HepG2 (cell line): ENCODE data around the gene CLIC3. TPM values are rescaled to one million over a fixed set of nuclear protein-coding genes. Genes with fewer than 3 reads are reported as not detected.

Source experiments
- ATAC-seq: fragments of 200-7000 bp; cut with Tn5 transposase; 3 replicates; pipeline ENCODE4 v1.9.1; 2020; ENCODE audit warnings: mild to moderate bottlenecking, moderate library complexity
- BruUV-seq: library from RNA; stranded (reverse); fragments of 400-500 nt; replicated peaks from 2 replicates; lab custom pipeline; 2021; lab: Mats Ljungman, UMichigan
- CTCF ChIA-PET: fragments of 300-600 bp; formaldehyde crosslinking; extraction: SDS; loops from one replicate; lab custom pipeline; 2021; ENCODE audit warnings: low total read pairs, inconsistent platforms, low intra/inter-chr PET ratio; lab: Yijun Ruan, JAX
- POLR2A ChIA-PET: fragments of 350-600 bp; sonication (Branson Sonifier 250); formaldehyde crosslinking; loops from one replicate; lab custom pipeline; 2020; ENCODE audit warnings: antibody characterized with exemption, inconsistent platforms; lab: Yijun Ruan, JAX
- DNase-seq: peaks from one replicate; pipeline ENCODE4 v3.0.0-alpha.2; 2015; ENCODE audit warnings: low spot score
- FAIRE-seq: peaks from 3 replicates; lab custom pipeline; 2011; peaks lifted over from hg19 to GRCh38; lab: Jason Lieb, UNC
- H2AFZ ChIP-seq: one replicate; pipeline ENCODE4 v1.6.1; 2011; ENCODE audit warnings: low read length, inconsistent platforms
- H3K27ac ChIP-seq: fragments of 300-600 bp; 3 replicates; pipeline ENCODE4 v1.8.0; 2011; ENCODE audit warnings: mixed run types, mild to moderate bottlenecking, mixed read lengths, low read length, inconsistent platforms; ENCODE audit not compliant: insufficient read depth; ENCODE audit errors: extremely low read length
- H3K27me3 ChIP-seq, 2 experiments: fragments of 200-600 bp in 1 of 2; 2 replicates in 1 of 2; 3 replicates in 1 of 2; pipeline versions ENCODE4 v1.6.0 to v1.8.0; 2011; ENCODE audit warnings: low read length in 2 of 2, mild to moderate bottlenecking in 2 of 2, moderate library complexity in 2 of 2, inconsistent platforms in 1 of 2; ENCODE audit not compliant: insufficient read depth in 2 of 2, control insufficient read depth in 1 of 2
- H3K36me3 ChIP-seq, 2 experiments: fragments of 200-600 bp in 1 of 2; replicated peaks in 1 of 2; 2 replicates in 1 of 2; 3 replicates in 1 of 2; pipeline versions ENCODE4 v1.5.1 to v1.8.0; 2011; ENCODE audit warnings: low read length in 2 of 2, inconsistent platforms in 1 of 2; ENCODE audit not compliant: insufficient read depth in 2 of 2, control insufficient read depth in 1 of 2
- H3K4me1 ChIP-seq: 2 replicates; pipeline ENCODE4 v1.5.1; 2012; ENCODE audit warnings: low read length, inconsistent platforms; ENCODE audit not compliant: insufficient read depth
- H3K4me2 ChIP-seq: 2 replicates; pipeline ENCODE4 v1.6.0; 2011; ENCODE audit warnings: low read depth, low read length, inconsistent platforms
- H3K4me3 ChIP-seq, 3 experiments: fragments of 200-600 bp in 1 of 3; sonication (generic), shearing (Covaris generic) in 1 of 3; replicated peaks in 1 of 3; 2 replicates each; pipeline ENCODE4 v1.5.1; 2011 to 2016; ENCODE audit warnings: low read length in 3 of 3, inconsistent platforms in 2 of 3, low read depth in 2 of 3, mild to moderate bottlenecking in 2 of 3, control low read depth in 1 of 3, mixed read lengths in 1 of 3; ENCODE audit not compliant: insufficient read depth in 1 of 3
- H3K79me2 ChIP-seq: one replicate; pipeline ENCODE4 v1.6.1; 2011; ENCODE audit warnings: low read length, inconsistent platforms; ENCODE audit not compliant: insufficient read depth
- H3K9ac ChIP-seq: 2 replicates; pipeline ENCODE4 v1.6.0; 2011; ENCODE audit warnings: mild to moderate bottlenecking, low read depth, low read length, inconsistent platforms; ENCODE audit not compliant: insufficient read depth
- H3K9me3 ChIP-seq: 2 replicates; pipeline ENCODE4 v1.5.1; 2012; ENCODE audit warnings: mild to moderate bottlenecking, low read length
- H4K20me1 ChIP-seq: 2 replicates; pipeline ENCODE4 v1.6.0; 2011; ENCODE audit warnings: inconsistent platforms, mild to moderate bottlenecking, low read length, moderate library complexity; ENCODE audit not compliant: insufficient read depth
- BRD4 ChIP-seq: sonication (generic); formaldehyde crosslinking; IDR thresholded peaks from 2 replicates; pipeline ENCODE4 v1.4.0; 2020; ENCODE audit warnings: missing genetic modification reagents
- FOXJ3 ChIP-seq: sonication (generic); formaldehyde crosslinking; IDR thresholded peaks from 2 replicates; pipeline ENCODE4 v1.4.0; 2020; ENCODE audit warnings: missing genetic modification reagents, mild to moderate bottlenecking, borderline replicate concordance
- MXI1 ChIP-seq: IDR thresholded peaks from 3 replicates; pipeline ENCODE4 v1.6.1; 2012; ENCODE audit warnings: low read depth, low read length, inconsistent platforms, borderline replicate concordance
- ZBED4 ChIP-seq: sonication (generic); formaldehyde crosslinking; IDR thresholded peaks from 2 replicates; pipeline ENCODE4 v1.4.0; 2020; ENCODE audit warnings: missing genetic modification reagents, borderline replicate concordance
- ZFY ChIP-seq: sonication (generic); formaldehyde crosslinking; IDR thresholded peaks from 2 replicates; pipeline ENCODE4 v1.4.0; 2020; ENCODE audit warnings: missing genetic modification reagents
- ZNF121 ChIP-seq: sonication (generic); formaldehyde crosslinking; IDR thresholded peaks from 2 replicates; pipeline ENCODE4 v1.5.0; 2020; ENCODE audit warnings: mild to moderate bottlenecking, missing genetic modification reagents
- ZNF33B ChIP-seq: sonication (generic); formaldehyde crosslinking; IDR thresholded peaks from 2 replicates; pipeline ENCODE4 v1.5.1; 2020; ENCODE audit warnings: mild to moderate bottlenecking, missing genetic modification reagents
- ZNF766 ChIP-seq: sonication (generic); formaldehyde crosslinking; IDR thresholded peaks from 2 replicates; pipeline ENCODE4 v1.5.0; 2020; ENCODE audit warnings: missing genetic modification reagents, borderline replicate concordance
- ZNF800 ChIP-seq: sonication (generic); formaldehyde crosslinking; IDR thresholded peaks from 2 replicates; pipeline ENCODE4 v1.4.0; 2020; ENCODE audit warnings: missing genetic modification reagents
- ZSCAN12 ChIP-seq: sonication (generic); formaldehyde crosslinking; IDR thresholded peaks from 2 replicates; pipeline ENCODE4 v1.9.0; 2021; ENCODE audit warnings: mild to moderate bottlenecking, missing genetic modification reagents
- WGBS: methylation state at CpG from one replicate; pipeline ENCODE4 v1.1.6; 2017; ENCODE audit warnings: low lambda C conversion rate; 5-methylcytosine and 5-hydroxymethylcytosine counted together
- in situ Hi-C: cut with HindIII; loops from 2 replicates; pipeline ENCODE4 v1.10.0; 2017; ENCODE audit warnings: low pct_unique_long_range_greater_than_20kb; ENCODE audit not compliant: extremely low pct_ligation_motif_present
- intact Hi-C: fragments of 100-400 bp; cut with micrococcal nuclease; formaldehyde crosslinking; loops from one replicate; pipeline ENCODE4 v1.10.0; 2022; ENCODE audit not compliant: unreplicated experiment
- polyA plus RNA-seq, 8 experiments: library from polyadenylated mRNA; depleted of rRNA in 3 of 8; stranded (reverse) in 7 of 8; unstranded in 1 of 8; fragments of >200 nt; fragmentation: Illumina TruSeq in 4 of 8; extraction: Trizol in 4 of 8; gene quantifications; 2 replicates each; pipeline versions ENCODE4 v1.2.1 to v1.2.3, GENCODE V29; 2011 to 2016; ENCODE audit warnings: low read depth in 4 of 8, missing spikeins in 1 of 8, mixed read lengths in 1 of 8; ENCODE audit not compliant: insufficient read depth in 1 of 8
- total RNA-seq, 5 experiments: library from RNA; depleted of rRNA; stranded (reverse); fragments of >200 nt; fragmentation: Illumina TruSeq; extraction: Trizol; gene quantifications; 2 replicates each; pipeline ENCODE4 v1.2.3, GENCODE V29; 2016; ENCODE audit warnings: low read depth in 1 of 5

CLIC3 gene
- total and polyA plus RNA-seq, 2 of the 13 experiments (the other 11 are each of a cell fraction or from before 2014, with no cell fraction given), result 0.51 to 1.5 TPM

- no peak for TF ChIP-seq ZNF33B (CRISPR knock-in tag)
- no peak for TF ChIP-seq ZNF766 (CRISPR knock-in tag)
Measured at GRCh38 chr9:136953771-136954269, 42.5 kb downstream of the CLIC3 start (continued).

- ATAC-seq (no peak), DNase-seq (no peak), FAIRE-seq (no peak)
- Histone ChIP-seq H3K27ac (no peak overlapping the region), H3K4me2 (no peak overlapping the region), H3K4me1 (peaks cover 25% of the 10 kb centered on the region), H3K9ac (no peak overlapping the region), H3K9me3 (no peaks in the 10 kb centered on the region), H3K4me3 (no peak overlapping the region), H3K79me2 (peaks cover 5% of the 10 kb centered on the region), H3K27me3 (peaks cover under 1 to 1% of the 10 kb centered on the region in 2 experiments; a peak in 1 of 5 replicates), H3K36me3 (no peaks in the 10 kb centered on the region), H4K20me1 (no peaks in the 10 kb centered on the region), H2AFZ (no peak overlapping the region)
- ChIA-PET POLR2A (no interaction called here), CTCF (no interaction called here)
- in situ Hi-C loops, result no loop called here
- no TSS peak for BruUV-seq
- 95% methylated on average over 14 of the region's 44 CpGs for WGBS
- intact Hi-C loops, result no loop called here
- TF ChIP-seq BRD4 (CRISPR knock-in tag) (no peak), ZNF800 (no peak), ZFY (no peak), FOXJ3 (CRISPR knock-in tag) (no peak), ZBED4 (no peak), MXI1 (no peak), ZSCAN12 (CRISPR knock-in tag) (no peak), ZNF121 (no peak)
Measured at GRCh38 chr9:136952876-136953770, 43.2 kb downstream of the CLIC3 start.
